AG04449 (cell line): ENCODE results near the gene PATE4.
A peak's percentile ranks its signal among the peaks of the same experiment; 100 is the strongest.

Experiments used
- CTCF ChIA-PET: fragments of 350-600 bp; formaldehyde crosslinking; extraction: SDS; loops from one replicate; lab custom pipeline; 2021; ENCODE audit warnings: antibody characterized with exemption; lab: Yijun Ruan, JAX
- POLR2A ChIA-PET: fragments of 400-600, 350-600 bp; formaldehyde crosslinking; extraction: SDS; loops from one replicate; lab custom pipeline; 2020; ENCODE audit warnings: antibody characterized with exemption, inconsistent platforms; lab: Yijun Ruan, JAX
- DNase-seq: peaks from one replicate; pipeline ENCODE4 v3.0.0-alpha.2; 2010; ENCODE audit warnings: low read depth, low spot score
- H3K4me3 ChIP-seq: 2 replicates; pipeline ENCODE4 v1.5.1; 2011; ENCODE audit warnings: low read depth, mild to moderate bottlenecking, control low read depth, low read length
- TF ChIP-seq, protein P1 (sequence below): IDR thresholded peaks from one replicate; pipeline ENCODE4 v1.5.1; 2011; ENCODE audit warnings: mild to moderate bottlenecking, moderate library complexity, low read length, control low read depth, inconsistent platforms; ENCODE audit not compliant: insufficient read depth; ENCODE audit errors: missing control alignments

PATE4 gene

DNA sequence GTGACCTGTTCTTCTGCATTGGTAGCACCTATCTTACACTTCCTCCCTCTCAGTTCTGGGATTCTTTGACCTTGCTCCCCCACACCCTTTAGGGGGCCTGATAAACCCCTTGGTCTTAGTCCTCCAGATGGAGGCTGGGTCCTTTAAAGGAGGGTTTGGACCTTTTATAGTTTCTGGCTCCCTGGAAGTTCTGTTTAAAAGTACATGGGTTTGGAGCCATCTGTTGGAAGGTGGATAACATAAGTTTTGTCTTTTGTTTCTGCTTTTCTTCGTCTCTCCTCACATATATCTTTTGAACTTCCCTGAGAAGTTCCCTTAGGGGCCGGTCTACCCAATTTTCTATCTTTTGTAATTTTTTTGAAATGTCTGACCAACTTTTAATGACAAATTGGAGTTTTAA is 36.4 kb downstream of the PATE4 start:
- no peak overlapping the region for H3K4me3 ChIP-seq
- TF ChIP-seq, protein P1, sequence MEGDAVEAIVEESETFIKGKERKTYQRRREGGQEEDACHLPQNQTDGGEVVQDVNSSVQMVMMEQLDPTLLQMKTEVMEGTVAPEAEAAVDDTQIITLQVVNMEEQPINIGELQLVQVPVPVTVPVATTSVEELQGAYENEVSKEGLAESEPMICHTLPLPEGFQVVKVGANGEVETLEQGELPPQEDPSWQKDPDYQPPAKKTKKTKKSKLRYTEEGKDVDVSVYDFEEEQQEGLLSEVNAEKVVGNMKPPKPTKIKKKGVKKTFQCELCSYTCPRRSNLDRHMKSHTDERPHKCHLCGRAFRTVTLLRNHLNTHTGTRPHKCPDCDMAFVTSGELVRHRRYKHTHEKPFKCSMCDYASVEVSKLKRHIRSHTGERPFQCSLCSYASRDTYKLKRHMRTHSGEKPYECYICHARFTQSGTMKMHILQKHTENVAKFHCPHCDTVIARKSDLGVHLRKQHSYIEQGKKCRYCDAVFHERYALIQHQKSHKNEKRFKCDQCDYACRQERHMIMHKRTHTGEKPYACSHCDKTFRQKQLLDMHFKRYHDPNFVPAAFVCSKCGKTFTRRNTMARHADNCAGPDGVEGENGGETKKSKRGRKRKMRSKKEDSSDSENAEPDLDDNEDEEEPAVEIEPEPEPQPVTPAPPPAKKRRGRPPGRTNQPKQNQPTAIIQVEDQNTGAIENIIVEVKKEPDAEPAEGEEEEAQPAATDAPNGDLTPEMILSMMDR = no peak
- POLR2A ChIA-PET = no interaction called here
- CTCF ChIA-PET = no interaction called here
- no peak for DNase-seq

DNA sequence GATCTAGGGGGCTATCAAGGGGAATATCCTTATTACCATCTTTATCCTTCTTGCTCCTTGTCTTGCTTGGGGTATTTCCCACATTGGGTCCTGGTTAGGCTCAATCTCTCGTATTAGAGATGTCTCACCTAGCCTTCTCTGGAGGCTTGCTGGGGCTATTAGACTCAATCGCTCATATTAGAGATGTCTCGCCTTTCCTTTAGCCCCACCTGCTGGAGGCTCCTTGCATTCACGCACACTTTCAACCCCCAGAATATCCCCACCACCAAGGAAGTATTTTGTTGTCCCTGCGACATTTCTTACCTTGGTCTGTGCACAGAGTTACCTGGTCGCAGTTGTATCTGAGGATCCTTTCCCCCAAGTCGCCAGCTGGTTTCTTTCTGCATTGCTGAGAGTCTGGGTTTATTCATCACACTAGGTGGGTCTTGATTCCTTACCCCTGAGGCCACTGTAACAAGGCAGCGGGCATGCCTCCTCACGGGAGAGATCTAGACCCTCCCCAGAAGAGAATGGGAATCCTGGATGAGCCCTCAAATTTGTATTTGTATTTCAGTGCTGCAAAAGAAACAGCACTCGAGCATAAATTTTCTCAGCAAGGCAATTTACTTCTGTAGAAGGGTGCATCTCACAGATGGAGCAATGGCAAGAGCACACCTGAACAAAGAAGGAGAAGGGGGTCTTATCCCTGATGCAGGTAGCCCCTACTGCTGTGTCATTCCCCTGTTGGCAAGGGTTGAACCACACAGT is 38.4 kb downstream of the PATE4 start:
- TF ChIP-seq, protein P1 = peak; percentile 55
- no peak overlapping the region for H3K4me3 ChIP-seq
- CTCF ChIA-PET = interaction anchor here (0.7 to 1.5 kb wide), 4 partner anchors 14 to 910 kb away, joined by 3 to 5 read pairs (median 4); no protein-coding TSS in a partner anchor
- POLR2A ChIA-PET = no interaction called here
- no peak for DNase-seq

DNA sequence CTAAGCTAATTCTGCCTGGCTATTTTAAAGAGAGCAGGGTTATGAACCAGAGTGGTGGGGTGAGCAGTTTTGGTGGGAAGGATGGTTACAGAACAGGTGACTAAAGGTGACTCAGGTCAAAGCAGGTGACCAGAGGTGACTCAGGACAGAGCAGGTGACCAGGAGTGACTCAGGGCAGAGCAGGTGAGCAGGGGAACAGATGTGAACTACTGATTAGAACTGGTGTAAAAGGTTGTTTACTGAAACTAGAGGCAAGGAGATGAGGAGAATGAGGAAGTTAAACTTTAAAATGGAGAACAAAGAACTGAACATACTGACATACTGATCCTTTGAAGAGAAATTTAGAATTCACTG is 39.0 kb downstream of the PATE4 start:
- ChIA-PET POLR2A (no interaction called here), CTCF (no interaction called here)
- no peak for DNase-seq
- TF ChIP-seq, protein P1 = no peak
- no peak overlapping the region for H3K4me3 ChIP-seq

DNA sequence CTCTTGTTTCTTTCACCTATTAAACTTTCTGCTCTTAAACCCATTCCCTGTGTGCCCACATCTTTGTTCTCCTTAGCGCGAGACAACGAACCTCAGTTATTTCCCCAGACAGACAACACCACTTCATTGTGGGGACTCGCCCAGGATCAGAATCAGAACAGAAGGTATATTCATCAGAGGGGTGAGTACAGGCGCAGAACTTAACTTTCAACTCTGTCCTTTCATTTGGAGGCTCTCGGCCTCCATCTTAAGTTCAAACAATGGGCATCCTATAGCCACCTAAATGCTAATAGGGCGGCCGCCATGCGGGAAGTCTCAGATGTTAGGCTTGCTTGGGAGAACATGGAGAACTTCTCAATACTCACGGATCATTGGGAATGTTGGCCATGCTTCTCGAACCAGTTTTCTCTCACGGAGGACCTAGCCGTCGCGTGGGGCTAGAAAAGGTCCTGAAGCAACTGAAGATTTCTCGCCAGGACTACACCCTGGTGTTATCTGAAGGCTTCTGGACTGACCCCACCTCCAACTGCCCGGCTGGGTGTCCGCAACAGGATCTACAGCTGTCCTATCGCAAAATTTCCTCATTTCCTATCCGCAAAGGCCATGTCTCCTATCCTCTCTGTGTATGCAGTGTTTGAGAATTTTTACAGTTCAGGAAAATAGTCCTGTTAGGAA is 40.9 kb downstream of the PATE4 start:
- no peak for DNase-seq
- ChIA-PET POLR2A (no interaction called here), CTCF (interaction anchor here (1.1 to 1.3 kb wide), 4 partner anchors 183 to 913 kb away, joined by 3 read pairs; no protein-coding TSS in a partner anchor)
- TF ChIP-seq, protein P1 = no peak
- no peak overlapping the region for H3K4me3 ChIP-seq

DNA sequence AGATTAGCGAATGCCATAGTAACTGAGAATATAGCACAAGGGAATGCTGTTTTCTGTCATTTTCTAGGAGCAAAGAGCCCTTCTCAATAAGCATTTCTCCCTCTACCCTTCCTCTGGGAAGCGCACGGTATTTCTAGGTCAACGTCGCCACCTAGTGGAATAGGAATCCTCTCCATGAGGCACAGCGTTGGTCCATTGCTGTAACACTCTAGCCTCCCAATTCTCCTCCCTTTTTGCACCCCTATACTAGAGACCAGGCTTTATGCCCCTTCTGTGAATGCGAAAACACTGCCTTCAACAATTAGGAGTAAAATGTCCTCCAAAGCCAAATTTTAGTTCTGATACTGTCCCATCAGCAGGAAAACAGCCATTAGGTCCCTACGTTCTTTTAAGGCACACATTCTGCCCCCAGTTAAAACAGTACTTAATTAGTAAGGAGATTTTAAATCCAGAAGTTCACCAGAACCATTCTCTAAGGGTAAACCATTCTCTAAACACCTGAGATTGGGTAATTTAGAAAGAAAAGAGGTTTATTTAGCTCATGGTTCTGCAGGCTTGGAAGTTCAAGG is 41.5 kb downstream of the PATE4 start:
- TF ChIP-seq, protein P1 = peak; percentile 81
- POLR2A ChIA-PET = no interaction called here
- H3K4me3 ChIP-seq = no peak overlapping the region
- CTCF ChIA-PET = interaction anchor here (0.5 to 1.7 kb wide), 12 partner anchors 9 to 913 kb away, joined by 3 to 9 read pairs (median 3); partner anchors contain the start of gene HYLS1
- no peak for DNase-seq

DNA sequence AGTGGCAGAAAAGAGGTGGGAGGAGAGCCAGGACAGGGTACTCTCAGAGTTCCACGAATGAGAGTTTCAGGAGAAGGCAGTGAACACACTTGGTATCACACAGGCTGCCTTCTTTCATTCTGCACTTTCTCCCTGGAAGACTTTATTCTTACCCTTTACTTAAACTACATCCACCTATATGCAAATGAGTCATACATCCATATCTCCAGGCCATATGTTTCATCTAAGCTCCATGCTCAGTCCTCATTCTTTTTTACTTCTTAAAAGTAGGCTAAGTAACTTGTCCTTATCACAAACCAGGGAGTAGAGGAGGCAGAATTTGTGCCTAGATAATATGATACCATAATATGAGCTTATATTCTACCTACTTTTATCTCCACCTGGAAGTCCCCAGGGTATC is 48.2 kb downstream of the PATE4 start:
- no peak overlapping the region for H3K4me3 ChIP-seq
- CTCF ChIA-PET = interaction anchor here (0.6 kb wide), 1 partner anchor 1045 kb away, joined by 3 read pairs; no protein-coding TSS in a partner anchor
- no peak for DNase-seq
- POLR2A ChIA-PET = no interaction called here
- TF ChIP-seq, protein P1 = no peak
